ENCODE results near the gene FNBP1L.

DNA sequence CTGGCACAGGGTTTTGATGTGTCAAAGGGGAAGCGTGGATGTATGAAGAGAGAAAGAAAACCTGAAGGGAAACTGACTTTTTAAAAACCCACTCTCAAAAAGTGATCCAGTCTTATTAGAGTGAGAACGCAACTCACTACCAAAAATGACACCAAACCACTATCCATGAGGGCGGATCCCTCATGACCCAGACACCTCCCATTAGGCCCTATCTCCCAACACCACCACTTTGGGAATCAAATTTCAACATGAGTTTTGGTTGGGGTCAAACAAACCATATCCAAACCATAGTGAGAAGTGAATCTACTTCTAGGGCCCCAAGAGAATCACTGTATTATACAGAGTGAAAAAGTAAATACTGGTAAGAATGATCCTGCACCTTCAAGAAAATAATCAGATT is 53.5 kb downstream of the FNBP1L start:
- TF ChIP-seq, protein P1, sequence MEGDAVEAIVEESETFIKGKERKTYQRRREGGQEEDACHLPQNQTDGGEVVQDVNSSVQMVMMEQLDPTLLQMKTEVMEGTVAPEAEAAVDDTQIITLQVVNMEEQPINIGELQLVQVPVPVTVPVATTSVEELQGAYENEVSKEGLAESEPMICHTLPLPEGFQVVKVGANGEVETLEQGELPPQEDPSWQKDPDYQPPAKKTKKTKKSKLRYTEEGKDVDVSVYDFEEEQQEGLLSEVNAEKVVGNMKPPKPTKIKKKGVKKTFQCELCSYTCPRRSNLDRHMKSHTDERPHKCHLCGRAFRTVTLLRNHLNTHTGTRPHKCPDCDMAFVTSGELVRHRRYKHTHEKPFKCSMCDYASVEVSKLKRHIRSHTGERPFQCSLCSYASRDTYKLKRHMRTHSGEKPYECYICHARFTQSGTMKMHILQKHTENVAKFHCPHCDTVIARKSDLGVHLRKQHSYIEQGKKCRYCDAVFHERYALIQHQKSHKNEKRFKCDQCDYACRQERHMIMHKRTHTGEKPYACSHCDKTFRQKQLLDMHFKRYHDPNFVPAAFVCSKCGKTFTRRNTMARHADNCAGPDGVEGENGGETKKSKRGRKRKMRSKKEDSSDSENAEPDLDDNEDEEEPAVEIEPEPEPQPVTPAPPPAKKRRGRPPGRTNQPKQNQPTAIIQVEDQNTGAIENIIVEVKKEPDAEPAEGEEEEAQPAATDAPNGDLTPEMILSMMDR (conservative IDR thresholded peaks at IDR 0.05; ENCODE audit: low read depth in 2 of 2): no peak
- TF ChIP-seq POLR2AphosphoS5 (IDR thresholded peaks at IDR 0.05; ENCODE audit: low read depth): no peak
- TF ChIP-seq EZH2phosphoT487 (IDR thresholded peaks at IDR 0.05; ENCODE audit: unreplicated experiment): no peak
